IPS-18a (cell line): ENCODE data around the gene PTCD1.

Experiments used
- H3K27ac ChIP-seq: one replicate; pipeline ENCODE4 v1.5.1; 2013; ENCODE audit warnings: low read length
- H3K27me3 ChIP-seq: one replicate; pipeline ENCODE4 v1.6.1; 2013; ENCODE audit warnings: mild to moderate bottlenecking, low read length; ENCODE audit not compliant: control insufficient read depth, insufficient read depth
- H3K36me3 ChIP-seq: one replicate; pipeline ENCODE4 v1.6.1; 2013; ENCODE audit warnings: low read depth, low read length; ENCODE audit not compliant: control insufficient read depth
- H3K4me1 ChIP-seq: one replicate; pipeline ENCODE4 v1.6.1; 2013; ENCODE audit warnings: low read depth, low read length; ENCODE audit not compliant: control insufficient read depth
- H3K4me3 ChIP-seq: one replicate; pipeline ENCODE4 v1.5.1; 2013; ENCODE audit warnings: low read length
- H3K9ac ChIP-seq: one replicate; pipeline ENCODE4 v1.6.1; 2013; ENCODE audit warnings: mild to moderate bottlenecking, low read length, moderate library complexity
- H3K9me3 ChIP-seq: one replicate; pipeline ENCODE4 v1.6.1; 2013; ENCODE audit warnings: low read depth, low read length; ENCODE audit not compliant: control insufficient read depth

Gene PTCD1

GRCh38 chr7:99438573-99439480, at the start of gene PTCD1, which contains the start of gene CPSF4:
TSS of gene PTCD1 (minus strand) at chr7:99438798. CDS start at chr7:99435242, 3,556 bp downstream.
TSS of gene CPSF4 (plus strand) at chr7:99438943. CDS start at chr7:99439083, 140 bp downstream.
- H3K4me3 ChIP-seq, result peak within 1 kb of the TSS; percentile 92

GRCh38 chr7:99485094-99485493, 46.5 kb upstream of the PTCD1 start:
- no peaks in the 10 kb centered on the region for H3K27me3 ChIP-seq
- H3K4me1 ChIP-seq, result no peaks in the 10 kb centered on the region
- peaks cover 15% of the 10 kb centered on the region for H3K36me3 ChIP-seq
- H3K9me3 ChIP-seq, result no peaks in the 10 kb centered on the region
- no peak overlapping the region for H3K4me3 ChIP-seq
- H3K27ac ChIP-seq, result no peak overlapping the region
- no peak overlapping the region for H3K9ac ChIP-seq

More at GRCh38 chr7:99438573-99439480, at the start of gene PTCD1, which contains the start of gene CPSF4:
- Histone ChIP-seq H3K36me3 (peaks cover 27% of the 10 kb centered on the region), H3K9ac (peak within 1 kb of the TSS; percentile 89), H3K9me3 (no peaks in the 10 kb centered on the region), H3K27me3 (no peaks in the 10 kb centered on the region), H3K27ac (no peak within 1 kb of the TSS), H3K4me1 (peaks cover 8% of the 10 kb centered on the region)

GRCh38 chr7:99478464-99479440, 40.2 kb upstream of the PTCD1 start:
- Histone ChIP-seq H3K9ac (no peak overlapping the region), H3K27me3 (no peaks in the 10 kb centered on the region), H3K9me3 (no peaks in the 10 kb centered on the region), H3K4me1 (peaks cover 3% of the 10 kb centered on the region), H3K36me3 (peaks cover 36% of the 10 kb centered on the region), H3K4me3 (no peak overlapping the region), H3K27ac (no peak overlapping the region)

- Histone ChIP-seq H3K9me3 (no peaks in the 10 kb centered on the region), H3K27ac (no peak overlapping the region), H3K36me3 (peaks cover 28% of the 10 kb centered on the region), H3K4me1 (peaks cover 4% of the 10 kb centered on the region), H3K9ac (no peak overlapping the region), H3K27me3 (no peaks in the 10 kb centered on the region), H3K4me3 (no peak overlapping the region)
These were observed 37.5 kb upstream of the PTCD1 start for GRCh38 chr7:99476107-99476506.

- peak overlapping the region; percentile 77 for H3K27ac ChIP-seq
- H3K9ac ChIP-seq, result peak overlapping the region; percentile 88
- H3K9me3 ChIP-seq, result no peaks in the 10 kb centered on the region
- peak overlapping the region; percentile 98 for H3K4me3 ChIP-seq
- H3K36me3 ChIP-seq, result peaks cover 8% of the 10 kb centered on the region
- peaks cover 4% of the 10 kb centered on the region for H3K4me1 ChIP-seq
- H3K27me3 ChIP-seq, result no peaks in the 10 kb centered on the region
These were observed 34.7 kb upstream of the PTCD1 start for GRCh38 chr7:99473315-99473596.

- Histone ChIP-seq H3K9me3 (no peaks in the 10 kb centered on the region), H3K27me3 (no peaks in the 10 kb centered on the region), H3K36me3 (peaks cover 5% of the 10 kb centered on the region), H3K9ac (peak within 1 kb of the TSS; percentile 88), H3K4me1 (peaks cover 4% of the 10 kb centered on the region), H3K4me3 (peak within 1 kb of the TSS; percentile 98), H3K27ac (peak within 1 kb of the TSS; percentile 86)
These were observed 34.1 kb upstream of the PTCD1 start, which contains the start of gene ZNF789 for GRCh38 chr7:99472561-99473314. TSS of gene ZNF789 (plus strand) at chr7:99472890. CDS start at chr7:99476457, 3,567 bp downstream.

GRCh38 chr7:99469381-99470065, 30.9 kb upstream of the PTCD1 start:
- H3K27ac ChIP-seq, result no peak overlapping the region
- no peaks in the 10 kb centered on the region for H3K9me3 ChIP-seq
- peaks cover 4% of the 10 kb centered on the region for H3K4me1 ChIP-seq
- H3K9ac ChIP-seq, result no peak overlapping the region
- H3K36me3 ChIP-seq, result no peaks in the 10 kb centered on the region
- no peak overlapping the region for H3K4me3 ChIP-seq
- no peaks in the 10 kb centered on the region for H3K27me3 ChIP-seq

GRCh38 chr7:99468336-99468918, 29.8 kb upstream of the PTCD1 start:
- no peak overlapping the region for H3K9ac ChIP-seq
- H3K4me1 ChIP-seq, result no peaks in the 10 kb centered on the region
- H3K9me3 ChIP-seq, result no peaks in the 10 kb centered on the region
- H3K27ac ChIP-seq, result no peak overlapping the region
- no peaks in the 10 kb centered on the region for H3K27me3 ChIP-seq
- H3K36me3 ChIP-seq, result peaks cover 5% of the 10 kb centered on the region
- no peak overlapping the region for H3K4me3 ChIP-seq

GRCh38 chr7:99465421-99465768, 26.8 kb upstream of the PTCD1 start:
- Histone ChIP-seq H3K4me1 (no peaks in the 10 kb centered on the region), H3K27me3 (no peaks in the 10 kb centered on the region), H3K27ac (peak overlapping the region; percentile 73), H3K9ac (peak overlapping the region; percentile 87), H3K9me3 (no peaks in the 10 kb centered on the region), H3K36me3 (peaks cover 11% of the 10 kb centered on the region), H3K4me3 (peak overlapping the region; percentile 88)

- Histone ChIP-seq H3K9ac (no peak overlapping the region), H3K4me1 (no peaks in the 10 kb centered on the region), H3K27me3 (no peaks in the 10 kb centered on the region), H3K27ac (no peak overlapping the region), H3K9me3 (no peaks in the 10 kb centered on the region), H3K36me3 (peaks cover 38% of the 10 kb centered on the region), H3K4me3 (no peak overlapping the region)
These were observed 22.6 kb upstream of the PTCD1 start for GRCh38 chr7:99461221-99461620.
